ENCODE measurements around the gene NGDN. TPM values are rescaled to one million over a fixed set of nuclear protein-coding genes. Genes with fewer than 3 reads are reported as not detected.

The NGDN gene
- total RNA-seq, 1 donor from 2014 or later: 47.1 TPM

- intact Hi-C loops (cut with DNase I): no loop called here
- no peaks in the 10 kb centered on the region for H3K4me1 ChIP-seq
- TF ChIP-seq POLR2A (IDR thresholded peaks at IDR 0.05) (no peak), POLR2AphosphoS5 (IDR thresholded peaks at IDR 0.05; ENCODE audit: insufficient read depth in 1 of 2, low read depth in 1 of 2) (no peak)
- TF ChIP-seq, protein P1, sequence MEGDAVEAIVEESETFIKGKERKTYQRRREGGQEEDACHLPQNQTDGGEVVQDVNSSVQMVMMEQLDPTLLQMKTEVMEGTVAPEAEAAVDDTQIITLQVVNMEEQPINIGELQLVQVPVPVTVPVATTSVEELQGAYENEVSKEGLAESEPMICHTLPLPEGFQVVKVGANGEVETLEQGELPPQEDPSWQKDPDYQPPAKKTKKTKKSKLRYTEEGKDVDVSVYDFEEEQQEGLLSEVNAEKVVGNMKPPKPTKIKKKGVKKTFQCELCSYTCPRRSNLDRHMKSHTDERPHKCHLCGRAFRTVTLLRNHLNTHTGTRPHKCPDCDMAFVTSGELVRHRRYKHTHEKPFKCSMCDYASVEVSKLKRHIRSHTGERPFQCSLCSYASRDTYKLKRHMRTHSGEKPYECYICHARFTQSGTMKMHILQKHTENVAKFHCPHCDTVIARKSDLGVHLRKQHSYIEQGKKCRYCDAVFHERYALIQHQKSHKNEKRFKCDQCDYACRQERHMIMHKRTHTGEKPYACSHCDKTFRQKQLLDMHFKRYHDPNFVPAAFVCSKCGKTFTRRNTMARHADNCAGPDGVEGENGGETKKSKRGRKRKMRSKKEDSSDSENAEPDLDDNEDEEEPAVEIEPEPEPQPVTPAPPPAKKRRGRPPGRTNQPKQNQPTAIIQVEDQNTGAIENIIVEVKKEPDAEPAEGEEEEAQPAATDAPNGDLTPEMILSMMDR (IDR thresholded peaks at IDR 0.05): no peak
- H3K27ac ChIP-seq: no peak overlapping the region
- H3K27me3 ChIP-seq: no peaks in the 10 kb centered on the region
- no peaks in the 10 kb centered on the region for H3K9me3 ChIP-seq
- no peak for DNase-seq (ENCODE audit: extremely low spot score in 2 of 2)
- H3K4me3 ChIP-seq: no peak overlapping the region
- no peaks in the 10 kb centered on the region for H3K36me3 ChIP-seq
Observed at GRCh38 chr14:23428686-23429495, 40.6 kb upstream of the NGDN start.

DNA sequence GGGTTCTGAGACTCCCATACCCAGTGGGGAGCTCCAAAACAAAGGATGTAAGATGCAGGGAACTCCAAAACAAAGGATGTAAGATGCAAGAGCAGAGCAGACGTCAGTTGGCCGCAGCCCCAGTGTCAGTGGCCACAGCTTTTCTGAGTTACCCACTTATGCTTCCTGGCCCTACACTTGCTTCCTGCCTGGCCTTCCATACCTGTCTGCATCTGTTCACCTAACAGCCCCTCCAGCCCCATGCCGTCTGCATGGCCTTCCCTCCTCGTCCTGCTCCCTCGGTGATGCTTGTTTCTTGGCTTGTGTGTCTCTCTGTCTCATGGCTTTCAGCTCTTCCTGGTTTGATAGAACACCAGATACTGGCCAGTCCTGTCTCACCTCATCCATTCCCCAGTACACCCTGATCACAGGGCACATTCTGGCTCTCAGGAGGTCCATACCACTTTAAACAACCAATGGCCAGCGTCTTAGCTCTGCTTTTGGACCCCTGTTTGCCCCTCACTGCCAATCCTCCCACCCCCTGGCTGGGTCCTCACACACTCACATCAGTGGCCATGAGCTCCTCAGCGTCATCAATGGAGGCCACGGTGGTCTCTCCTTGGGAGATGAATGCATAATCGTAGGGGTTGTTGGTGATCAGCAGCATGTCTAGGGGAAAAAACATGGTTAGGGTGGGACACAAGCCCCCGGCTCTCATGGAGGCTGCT, 39.3 kb upstream of the NGDN start:
- TF ChIP-seq, protein P1 (IDR thresholded peaks at IDR 0.05): no peak
- TF ChIP-seq POLR2A (IDR thresholded peaks at IDR 0.05) (no peak), POLR2AphosphoS5 (IDR thresholded peaks at IDR 0.05; ENCODE audit: insufficient read depth in 1 of 2, low read depth in 1 of 2) (no peak)
- intact Hi-C loops (cut with DNase I): no loop called here
- DNase-seq (ENCODE audit: extremely low spot score in 2 of 2): no peak
- no peaks in the 10 kb centered on the region for H3K36me3 ChIP-seq
- no peaks in the 10 kb centered on the region for H3K4me1 ChIP-seq
- no peak overlapping the region for H3K4me3 ChIP-seq
- H3K27ac ChIP-seq: no peak overlapping the region
- no peaks in the 10 kb centered on the region for H3K27me3 ChIP-seq
- no peaks in the 10 kb centered on the region for H3K9me3 ChIP-seq

- Histone ChIP-seq H3K9me3 (no peaks in the 10 kb centered on the region), H3K4me1 (no peaks in the 10 kb centered on the region), H3K4me3 (no peak overlapping the region), H3K27me3 (no peaks in the 10 kb centered on the region), H3K36me3 (no peaks in the 10 kb centered on the region), H3K27ac (no peak overlapping the region)
- no peak for DNase-seq (ENCODE audit: extremely low spot score in 2 of 2)
- TF ChIP-seq POLR2A (IDR thresholded peaks at IDR 0.05) (no peak), POLR2AphosphoS5 (IDR thresholded peaks at IDR 0.05; ENCODE audit: insufficient read depth in 1 of 2, low read depth in 1 of 2) (no peak)
- TF ChIP-seq, protein P1 (IDR thresholded peaks at IDR 0.05): no peak
- intact Hi-C loops (cut with DNase I): no loop called here
Observed at GRCh38 chr14:23430723-23431085, 38.8 kb upstream of the NGDN start.

- Histone ChIP-seq H3K4me1 (no peaks in the 10 kb centered on the region), H3K4me3 (no peak overlapping the region), H3K27ac (no peak overlapping the region), H3K9me3 (no peaks in the 10 kb centered on the region), H3K36me3 (no peaks in the 10 kb centered on the region), H3K27me3 (no peaks in the 10 kb centered on the region)
- TF ChIP-seq, protein P1 (IDR thresholded peaks at IDR 0.05): no peak
- intact Hi-C loops (cut with DNase I): no loop called here
- DNase-seq (ENCODE audit: extremely low spot score in 2 of 2): no peak
Observed at GRCh38 chr14:23431486-23431885, 38.0 kb upstream of the NGDN start.
